Sigmoid colon (tissue), 7 donors: ENCODE measurements around the gene PRDM11. TPM values are rescaled to one million over a fixed set of nuclear protein-coding genes. Genes with fewer than 3 reads are reported as not detected.

ENCODE experiments used
- DNase-seq: peaks from one replicate; pipeline ENCODE4 v3.0.0-alpha.2; 2019
- H3K27ac ChIP-seq, 4 donors: fragments of 200-600 bp; sonication (generic); one replicate each; pipeline ENCODE4 v1.5.1; 2016 to 2019; ENCODE audit warnings: mild to moderate bottlenecking in 1 of 4
- H3K27me3 ChIP-seq, 3 donors: fragments of 200-600 bp; sonication (generic); one replicate each; pipeline ENCODE4 v1.5.1; 2019; ENCODE audit warnings: mild to moderate bottlenecking in 1 of 3
- H3K36me3 ChIP-seq, 4 donors: fragments of 200-600 bp; sonication (generic); one replicate each; pipeline ENCODE4 v1.5.1; 2016 to 2019
- H3K4me1 ChIP-seq, 4 donors: fragments of 200-600 bp; sonication (generic); one replicate each; pipeline ENCODE4 v1.5.1; 2017 to 2019
- H3K4me3 ChIP-seq, 4 donors: fragments of 200-600 bp; sonication (generic); one replicate each; pipeline ENCODE4 v1.5.1; 2017 to 2019; ENCODE audit warnings: mild to moderate bottlenecking in 2 of 4, moderate library complexity in 1 of 4
- H3K9me3 ChIP-seq, 4 donors: fragments of 200-600 bp in 3 of 4; sonication (generic) in 3 of 4; one replicate each; pipeline versions ENCODE4 v1.5.1 to v1.6.1; 2013 to 2019
- EP300 ChIP-seq, 4 donors: sonication (generic); formaldehyde crosslinking; IDR thresholded peaks; one replicate each; pipeline ENCODE4 v1.6.1; 2017; ENCODE audit warnings: antibody characterized with exemption in 4 of 4
- POLR2A ChIP-seq, 2 donors: fragments of 450-650 bp; IDR thresholded peaks; one replicate each; pipeline ENCODE4 v1.6.1; 2016; ENCODE audit warnings: antibody characterized with exemption in 2 of 2, mild to moderate bottlenecking in 2 of 2, moderate library complexity in 2 of 2
- POLR2AphosphoS5 ChIP-seq, 4 donors: sonication (generic); formaldehyde crosslinking; IDR thresholded peaks; one replicate each; pipeline ENCODE4 v1.6.1; 2017; ENCODE audit warnings: antibody characterized with exemption in 4 of 4
- WGBS, 2 donors: extraction: QIAGEN DNeasy Blood & Tissue Kit; methylation state at CpG; one replicate each; pipeline ENCODE4 v1.1.7; 2013; 5-methylcytosine and 5-hydroxymethylcytosine counted together
- intact Hi-C: fragments of 100-400 bp; cut with DNase I; formaldehyde crosslinking; loops from one replicate; pipeline ENCODE4 v1.15.1; 2023
- polyA plus RNA-seq, 3 donors: library from polyadenylated mRNA; stranded (reverse); fragments of 200-250 nt; gene quantifications; one replicate each; pipeline ENCODE4 v1.2.3, GENCODE V29; 2013
- total RNA-seq, 4 donors: library from RNA; depleted of rRNA; stranded (reverse); fragments of >200 nt; gene quantifications; one replicate each; pipeline ENCODE4 v1.1.0, GENCODE V29; 2016
- TF ChIP-seq, protein P1 (sequence below), 4 experiments: fragments of 450-650 bp in 3 of 4; fragments of 200-600 bp in 1 of 4; IDR thresholded peaks; one replicate each; pipeline ENCODE4 v1.5.1; 2016 to 2019; ENCODE audit warnings: antibody characterized with exemption in 4 of 4, mild to moderate bottlenecking in 3 of 4, moderate library complexity in 2 of 4
- donor health status: healthy with polysubstance abuse.
- donor health status: Bipolar disorder and iron deficiency.
- donor health status: healthy.

The PRDM11 gene
- total and polyA plus RNA-seq, 7 donors, result 0.92 to 23.2 (median 12.7) TPM

DNA sequence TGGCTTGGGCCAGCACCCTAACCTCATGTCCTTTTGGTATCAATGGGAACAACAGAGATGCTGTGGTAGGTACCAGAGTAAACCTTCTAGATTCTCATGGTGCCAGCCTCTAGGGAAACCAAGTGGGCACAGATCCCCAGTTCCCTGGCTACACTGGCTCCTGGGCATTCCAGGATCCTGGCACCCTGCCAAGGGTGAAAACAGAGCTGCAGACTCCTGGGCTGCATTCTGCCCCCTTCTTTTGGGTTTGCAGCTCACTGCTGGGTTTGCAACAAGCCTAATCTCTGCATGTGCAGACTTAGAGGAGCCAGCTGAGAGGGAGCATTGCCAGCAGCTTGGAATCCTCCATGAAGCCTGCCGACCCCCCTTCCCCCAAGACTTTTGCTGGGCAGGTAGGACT, 30.6 kb downstream of the PRDM11 start:
- intact Hi-C loops, result no loop called here
- 73 to 75% methylated on average over 1 of the region's 1 CpG for whole genome bisulfite sequencing, 2 donors
- DNase-seq, result peak; percentile 71
- Histone ChIP-seq H3K9me3 (no peaks in the 10 kb centered on the region), H3K4me3 (no peak overlapping the region), H3K27me3 (no peaks in the 10 kb centered on the region), H3K27ac (peak overlapping the region in 3 of 4 donors; percentile 82 to 91 (median 84)), H3K4me1 (peaks cover 0 to 34% (median 28%) of the 10 kb centered on the region in 4 donors), H3K36me3 (no peaks in the 10 kb centered on the region)
- TF ChIP-seq POLR2AphosphoS5 (IDR thresholded peaks at IDR 0.05), result no peak
- TF ChIP-seq, protein P1, sequence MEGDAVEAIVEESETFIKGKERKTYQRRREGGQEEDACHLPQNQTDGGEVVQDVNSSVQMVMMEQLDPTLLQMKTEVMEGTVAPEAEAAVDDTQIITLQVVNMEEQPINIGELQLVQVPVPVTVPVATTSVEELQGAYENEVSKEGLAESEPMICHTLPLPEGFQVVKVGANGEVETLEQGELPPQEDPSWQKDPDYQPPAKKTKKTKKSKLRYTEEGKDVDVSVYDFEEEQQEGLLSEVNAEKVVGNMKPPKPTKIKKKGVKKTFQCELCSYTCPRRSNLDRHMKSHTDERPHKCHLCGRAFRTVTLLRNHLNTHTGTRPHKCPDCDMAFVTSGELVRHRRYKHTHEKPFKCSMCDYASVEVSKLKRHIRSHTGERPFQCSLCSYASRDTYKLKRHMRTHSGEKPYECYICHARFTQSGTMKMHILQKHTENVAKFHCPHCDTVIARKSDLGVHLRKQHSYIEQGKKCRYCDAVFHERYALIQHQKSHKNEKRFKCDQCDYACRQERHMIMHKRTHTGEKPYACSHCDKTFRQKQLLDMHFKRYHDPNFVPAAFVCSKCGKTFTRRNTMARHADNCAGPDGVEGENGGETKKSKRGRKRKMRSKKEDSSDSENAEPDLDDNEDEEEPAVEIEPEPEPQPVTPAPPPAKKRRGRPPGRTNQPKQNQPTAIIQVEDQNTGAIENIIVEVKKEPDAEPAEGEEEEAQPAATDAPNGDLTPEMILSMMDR (IDR thresholded peaks at IDR 0.05), result no peak
- no peak for TF ChIP-seq POLR2A (IDR thresholded peaks at IDR 0.05)
- no peak for TF ChIP-seq EP300 (IDR thresholded peaks at IDR 0.05)

DNA sequence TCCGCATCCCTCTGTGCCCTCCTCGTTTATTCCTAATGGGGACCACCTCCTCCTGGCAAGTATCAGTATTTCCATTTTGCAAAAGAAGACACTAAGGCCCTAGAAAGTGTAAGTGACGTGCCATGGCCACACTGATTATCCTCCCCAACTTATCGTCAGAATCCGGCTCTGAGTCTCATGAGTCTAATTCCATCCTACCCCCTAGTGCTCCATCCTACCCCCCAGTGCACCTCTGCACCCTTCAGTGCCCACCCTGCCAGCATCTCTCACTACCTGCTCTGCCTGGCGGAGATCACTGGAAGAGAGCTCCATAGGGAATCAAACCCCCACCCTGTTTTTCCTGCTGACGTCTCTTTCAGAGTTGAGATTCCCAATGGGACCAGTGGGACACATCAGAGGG, 31.8 kb downstream of the PRDM11 start:
- peaks cover 0 to 46% (median 38%) of the 10 kb centered on the region in 4 donors for H3K4me1 ChIP-seq
- H3K4me3 ChIP-seq, result no peak overlapping the region
- H3K36me3 ChIP-seq, result peaks cover 2 to 11% (median 4%) of the 10 kb centered on the region in 4 donors
- DNase-seq, result no peak
- 91 to 93% methylated on average over 7 of the region's 7 CpGs for WGBS, 2 donors
- H3K27ac ChIP-seq, result peak overlapping the region; percentile 82 to 93 (median 88)
- no peak for TF ChIP-seq EP300 (IDR thresholded peaks at IDR 0.05)
- TF ChIP-seq, protein P1 (IDR thresholded peaks at IDR 0.05), result no peak
- no peaks in the 10 kb centered on the region for H3K9me3 ChIP-seq
- intact Hi-C loops, result no loop called here
- no peaks in the 10 kb centered on the region for H3K27me3 ChIP-seq

DNA sequence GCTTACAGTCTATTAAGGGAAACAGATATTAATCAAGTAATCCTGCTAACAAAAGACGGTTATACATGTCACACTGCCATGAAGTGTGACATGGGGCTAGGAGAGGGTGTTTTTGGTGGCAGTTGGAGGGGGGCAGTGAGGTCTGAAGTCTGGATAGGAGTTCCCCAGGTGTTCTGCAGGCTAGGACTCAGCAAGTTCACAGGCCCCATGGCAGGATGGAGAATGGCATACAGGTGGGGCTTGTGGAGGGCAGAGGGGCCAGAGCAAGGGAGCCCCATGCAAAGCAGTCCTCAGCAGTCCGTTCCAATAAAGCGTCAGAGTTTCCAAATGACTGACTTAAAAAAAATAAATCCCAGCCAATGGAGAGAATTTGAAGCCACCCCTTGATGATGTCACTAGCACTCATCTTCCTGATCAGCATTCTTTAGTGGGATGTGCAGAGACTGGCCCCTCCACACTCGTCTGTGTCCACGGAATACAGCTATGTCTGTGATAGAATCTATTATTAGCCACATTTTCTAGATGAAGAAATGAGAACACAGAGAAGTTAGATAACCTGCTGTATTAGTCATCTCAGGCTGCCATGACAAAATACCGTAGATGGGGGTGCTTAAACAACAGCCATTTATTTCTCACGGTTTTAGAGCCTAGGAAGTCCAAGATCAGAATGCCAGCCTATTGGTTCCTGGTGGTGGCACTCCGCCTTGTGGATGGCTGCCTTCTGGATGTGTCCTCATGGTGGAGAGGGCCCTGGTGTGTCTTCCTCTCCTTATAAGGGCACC, 32.6 kb downstream of the PRDM11 start:
- DNase-seq, result no peak
- no peaks in the 10 kb centered on the region for H3K9me3 ChIP-seq
- peak overlapping the region; percentile 82 to 93 (median 88) for H3K27ac ChIP-seq

DNA sequence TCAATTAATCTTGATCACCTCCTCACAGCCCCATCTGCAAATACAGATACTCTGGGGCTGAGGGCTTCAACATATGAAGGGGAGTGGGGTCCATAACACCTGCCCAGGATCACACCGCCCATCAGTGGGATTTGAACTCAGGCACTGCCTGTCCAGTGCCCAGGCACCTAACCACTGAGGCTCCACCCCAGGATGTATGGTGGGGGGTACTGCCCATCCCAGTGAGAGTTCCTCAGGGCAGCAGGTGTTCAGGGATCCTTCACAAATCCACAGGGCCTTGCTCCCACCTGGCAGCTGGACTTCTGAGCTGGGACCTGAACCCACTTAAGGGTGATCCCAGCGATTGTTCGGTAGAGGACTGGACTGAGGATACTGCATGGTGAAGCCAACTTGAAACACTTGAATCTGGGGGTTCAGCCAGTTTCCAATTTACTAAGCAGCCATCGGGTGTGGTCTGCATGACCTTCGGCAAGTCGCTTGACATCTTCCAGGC, 33.3 kb downstream of the PRDM11 start:
- Histone ChIP-seq H3K4me1 (peaks cover 0 to 47% (median 38%) of the 10 kb centered on the region in 4 donors), H3K4me3 (peak overlapping the region; percentile 37 to 76 (median 68)), H3K9me3 (no peaks in the 10 kb centered on the region), H3K27ac (peak overlapping the region; percentile 82 to 93 (median 88)), H3K27me3 (no peaks in the 10 kb centered on the region), H3K36me3 (peaks cover 5 to 26% (median 9%) of the 10 kb centered on the region in 4 donors)
- DNase-seq, result peak; percentile 61
- TF ChIP-seq POLR2A (IDR thresholded peaks at IDR 0.05) (no peak), EP300 (IDR thresholded peaks at IDR 0.05) (no peak), POLR2AphosphoS5 (IDR thresholded peaks at IDR 0.05) (no peak)
- TF ChIP-seq, protein P1 (IDR thresholded peaks at IDR 0.05), result no peak
- intact Hi-C loops, result loop anchor here (1.0 to 10.0 kb wide), 3 partner anchors 30 to 155 kb away; no protein-coding TSS in a partner anchor
- 25 to 43% methylated on average over 6 of the region's 6 CpGs for WGBS, 2 donors

More for the DNA sequence above, 32.6 kb downstream of the PRDM11 start:
- Histone ChIP-seq H3K36me3 (peaks cover 5 to 20% (median 9%) of the 10 kb centered on the region in 4 donors), H3K4me1 (peaks cover 0 to 47% (median 38%) of the 10 kb centered on the region in 4 donors), H3K27me3 (no peaks in the 10 kb centered on the region), H3K4me3 (no peak overlapping the region)
- intact Hi-C loops, result no loop called here
- TF ChIP-seq POLR2A (IDR thresholded peaks at IDR 0.05) (no peak), POLR2AphosphoS5 (IDR thresholded peaks at IDR 0.05) (peak in 1 of 4 donors; percentile 14)
- WGBS, 2 donors, result 83 to 84% methylated on average over 8 of the region's 8 CpGs

DNA sequence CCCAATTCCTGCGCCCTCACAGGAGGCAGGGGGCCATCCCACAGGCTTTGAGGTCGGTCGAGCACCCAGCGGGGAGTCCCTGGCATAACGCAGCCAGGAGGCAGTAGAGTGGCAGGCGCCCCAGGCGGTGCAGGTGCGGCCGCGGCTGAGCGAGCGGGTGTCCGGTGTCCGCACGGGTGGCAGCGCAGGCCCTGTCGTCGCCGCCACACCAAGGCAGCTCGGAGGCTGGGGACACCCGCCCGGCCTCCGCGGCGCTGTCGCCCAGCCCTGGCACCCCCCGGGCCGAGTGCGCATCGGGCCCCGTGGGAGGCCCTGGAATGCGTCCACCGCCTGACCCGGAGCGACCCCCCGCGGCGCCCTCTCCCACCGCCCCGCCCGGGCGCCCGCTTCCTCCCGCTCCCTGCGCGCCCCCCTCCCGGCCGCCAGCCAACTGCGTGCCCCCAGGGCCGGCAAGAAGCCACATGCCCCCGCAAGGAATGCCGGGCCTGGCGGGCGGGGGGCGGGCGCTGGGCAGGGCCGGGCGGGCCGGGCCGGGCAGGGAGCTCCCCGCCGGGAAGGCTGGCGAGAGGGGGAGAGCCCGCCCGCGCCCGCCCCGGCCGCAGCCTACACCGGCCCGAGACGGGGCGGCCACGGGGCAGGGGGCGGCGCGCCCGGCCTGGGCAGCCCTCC, 33.9 kb downstream of the PRDM11 start:
- WGBS, 2 donors, result 1 to 2% methylated on average over 78 of the region's 78 CpGs
- intact Hi-C loops, result loop anchor here (1.0 to 10.0 kb wide), 3 partner anchors 29 to 154 kb away; no protein-coding TSS in a partner anchor
- Histone ChIP-seq H3K9me3 (no peaks in the 10 kb centered on the region), H3K27ac (peak overlapping the region; percentile 82 to 93 (median 88)), H3K36me3 (peaks cover 5 to 30% (median 11%) of the 10 kb centered on the region in 4 donors), H3K4me1 (peaks cover 0 to 47% (median 39%) of the 10 kb centered on the region in 4 donors), H3K4me3 (peak overlapping the region; percentile 55 to 76 (median 68)), H3K27me3 (no peaks in the 10 kb centered on the region)
- TF ChIP-seq, protein P1 (IDR thresholded peaks at IDR 0.05), result peak in 3 of 4 experiments; percentile 53 to 56 (median 56)
- no peak for TF ChIP-seq EP300 (IDR thresholded peaks at IDR 0.05)
- TF ChIP-seq POLR2A (IDR thresholded peaks at IDR 0.05), result no peak
- TF ChIP-seq POLR2AphosphoS5 (IDR thresholded peaks at IDR 0.05), result peak in 2 of 4 donors; percentile 22 to 54
- DNase-seq, result peak; percentile 82
